MM.1S (cell line): Measurements from ENCODE around the gene HPF1.

Source experiments
- DNase-seq: peaks from one replicate; pipeline ENCODE4 v3.0.0-alpha.2; 2015
- H2AFZ ChIP-seq: fragments of 300-600 bp; sonication (generic); 2 replicates; pipeline ENCODE4 v1.6.0; 2016; ENCODE audit warnings: antibody characterized with exemption, low read length
- H3F3A ChIP-seq: fragments of 300-600 bp; sonication (generic); 2 replicates; pipeline ENCODE4 v1.6.1; 2016; ENCODE audit warnings: mild to moderate bottlenecking, antibody characterized with exemption, low read length, moderate library complexity, mixed read lengths; ENCODE audit not compliant: insufficient read depth
- H3K27ac ChIP-seq: fragments of 300-600 bp; sonication (generic); 2 replicates; pipeline ENCODE4 v1.5.1; 2016; ENCODE audit warnings: mild to moderate bottlenecking, low read length
- H3K27me3 ChIP-seq: fragments of 300-600 bp; sonication (generic); replicated peaks from 2 replicates; pipeline ENCODE4 v1.6.0; 2016; ENCODE audit warnings: low read length; ENCODE audit not compliant: insufficient read depth
- H3K36me3 ChIP-seq: fragments of 300-600 bp; sonication (generic); replicated peaks from 2 replicates; pipeline ENCODE4 v1.6.1; 2016; ENCODE audit warnings: mild to moderate bottlenecking, low read length, mixed read lengths; ENCODE audit not compliant: insufficient read depth
- H3K4me1 ChIP-seq: fragments of 300-600 bp; sonication (generic); 2 replicates; pipeline ENCODE4 v1.6.1; 2016; ENCODE audit warnings: low read length, mixed read lengths
- H3K4me2 ChIP-seq: fragments of 300-600 bp; sonication (generic); 2 replicates; pipeline ENCODE4 v1.6.0; 2016; ENCODE audit warnings: low read depth, low read length
- H3K4me3 ChIP-seq: fragments of 300-600 bp; sonication (generic); 2 replicates; pipeline ENCODE4 v1.5.1; 2016; ENCODE audit warnings: low read length, mixed read lengths
- H3K79me2 ChIP-seq: fragments of 300-600 bp; sonication (generic); 2 replicates; pipeline ENCODE4 v1.6.1; 2016; ENCODE audit warnings: mixed run types, low read length, mixed read lengths
- H3K9ac ChIP-seq: fragments of 300-600 bp; sonication (generic); 2 replicates; pipeline ENCODE4 v1.6.1; 2016; ENCODE audit warnings: low read length, mixed read lengths
- H3K9me2 ChIP-seq: fragments of 300-600 bp; sonication (generic); replicated peaks from 2 replicates; pipeline ENCODE4 v1.6.1; 2016; ENCODE audit warnings: mild to moderate bottlenecking, low read length, mixed read lengths; ENCODE audit not compliant: insufficient read depth
- H3K9me3 ChIP-seq: fragments of 300-600 bp; sonication (generic); replicated peaks from 2 replicates; pipeline ENCODE4 v1.6.1; 2016; ENCODE audit warnings: mild to moderate bottlenecking, low read length, mixed read lengths; ENCODE audit not compliant: insufficient read depth
- H4K20me1 ChIP-seq: fragments of 300-600 bp; sonication (generic); 2 replicates; pipeline ENCODE4 v1.6.1; 2016; ENCODE audit warnings: mild to moderate bottlenecking, low read length, moderate library complexity, mixed read lengths; ENCODE audit not compliant: insufficient read depth
- CTCF ChIP-seq: fragments of 300-600 bp; sonication (generic); IDR thresholded peaks from 2 replicates; pipeline ENCODE4 v1.5.1; 2016; ENCODE audit warnings: antibody characterized with exemption, low read length, mixed read lengths
- EZH2 ChIP-seq: fragments of 300-600 bp; sonication (generic); optimal IDR thresholded peaks from 2 replicates; pipeline ENCODE3; 2017; ENCODE audit warnings: low read depth, mild to moderate bottlenecking, antibody characterized with exemption, low read length, mixed read lengths
- EZH2phosphoT487 ChIP-seq: fragments of 300-600 bp; sonication (generic); IDR thresholded peaks from 2 replicates; pipeline ENCODE4 v1.6.1; 2018; ENCODE audit warnings: antibody characterized with exemption, low read length

The HPF1 gene

DNA sequence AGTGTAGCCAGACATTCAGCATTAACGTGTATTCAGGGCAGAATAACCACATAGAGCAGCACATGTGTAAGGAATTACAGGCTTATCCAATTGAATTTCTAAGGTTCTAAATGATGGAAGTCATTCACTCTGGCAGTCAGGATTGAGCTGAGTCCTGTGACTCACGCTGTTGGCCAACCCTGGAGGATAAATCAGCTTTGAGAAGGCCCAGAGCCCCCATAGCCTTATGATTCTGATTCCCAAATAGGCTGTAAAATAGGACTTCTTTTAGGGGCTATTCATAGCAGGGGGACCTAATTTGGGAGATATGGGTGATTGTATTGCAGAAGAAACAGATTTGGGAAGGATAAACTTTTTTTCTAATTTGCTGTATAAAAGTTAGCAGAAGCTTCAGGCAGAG, 8.1 kb upstream of the HPF1 start:
- H3K4me2 ChIP-seq, result no peak overlapping the region
- no peak overlapping the region for H2AFZ ChIP-seq
- no peaks in the 10 kb centered on the region for H3F3A ChIP-seq
- no peaks in the 10 kb centered on the region for H4K20me1 ChIP-seq
- no peaks in the 10 kb centered on the region for H3K79me2 ChIP-seq
- H3K4me1 ChIP-seq, result 0 out of 2 replicates have a peak, but pooled peaks cover 3% of the 10 kb centered on the region
- no peaks in the 10 kb centered on the region for H3K9me3 ChIP-seq
- TF ChIP-seq EZH2 (no peak), EZH2phosphoT487 (no peak), CTCF (no peak)
- no peaks in the 10 kb centered on the region for H3K27me3 ChIP-seq
- H3K4me3 ChIP-seq, result no peak overlapping the region
- H3K9ac ChIP-seq, result no peak overlapping the region
- no peak for DNase-seq
- H3K9me2 ChIP-seq, result no peaks in the 10 kb centered on the region
- H3K36me3 ChIP-seq, result no peaks in the 10 kb centered on the region
- no peak overlapping the region for H3K27ac ChIP-seq

- no peak overlapping the region for H2AFZ ChIP-seq
- H3K4me1 ChIP-seq, result 0 out of 2 replicates have a peak, but pooled peaks cover 4% of the 10 kb centered on the region
- H3K9ac ChIP-seq, result no peak overlapping the region
- no peaks in the 10 kb centered on the region for H3K36me3 ChIP-seq
- no peak overlapping the region for H3K4me3 ChIP-seq
- no peaks in the 10 kb centered on the region for H3K9me2 ChIP-seq
- no peaks in the 10 kb centered on the region for H3K27me3 ChIP-seq
- no peak overlapping the region for H3K27ac ChIP-seq
- H3F3A ChIP-seq, result 0 out of 2 replicates have a peak, but pooled peaks cover 7% of the 10 kb centered on the region
- no peaks in the 10 kb centered on the region for H3K9me3 ChIP-seq
- H3K4me2 ChIP-seq, result no peak overlapping the region
- DNase-seq, result no peak
- peaks cover 6% of the 10 kb centered on the region for H3K79me2 ChIP-seq
- no peaks in the 10 kb centered on the region for H4K20me1 ChIP-seq
- TF ChIP-seq CTCF (no peak), EZH2 (no peak)
Observed at GRCh38 chr4:169761846-169762245, 4.1 kb upstream of the HPF1 start.

DNA sequence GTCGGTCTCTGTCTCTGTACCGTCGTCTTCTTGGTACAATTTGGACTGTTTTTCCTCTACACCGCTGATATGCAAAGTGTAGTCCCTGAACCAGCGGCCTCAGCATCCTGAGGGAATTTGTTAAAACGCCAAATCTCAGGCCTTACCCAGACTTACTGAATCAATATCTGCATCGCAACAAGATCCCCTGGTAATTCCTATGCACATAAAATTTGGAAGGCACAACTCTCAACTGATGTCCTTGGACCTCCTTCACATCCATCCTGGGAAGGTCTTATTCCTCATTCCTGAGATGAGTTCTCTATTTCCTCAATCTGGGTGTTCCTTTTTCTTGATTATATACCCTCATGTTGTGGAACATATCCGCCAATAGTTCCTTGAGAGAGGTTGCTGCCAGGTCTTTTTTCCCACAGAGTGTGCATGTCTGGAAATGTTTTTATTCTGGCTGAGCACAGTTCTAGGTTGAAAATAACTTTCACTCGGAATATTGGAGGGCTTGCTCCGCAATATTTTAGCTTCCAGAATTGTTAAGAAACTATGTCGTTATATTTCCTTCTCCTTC, 738 bp upstream of the HPF1 start:
- Histone ChIP-seq H3K9me3 (no peaks in the 10 kb centered on the region), H3F3A (0 out of 2 replicates have a peak, but pooled peaks cover 7% of the 10 kb centered on the region), H3K4me2 (peak overlapping the region; percentile 80; the same call in 1 of the 2 replicates), H3K27me3 (no peaks in the 10 kb centered on the region), H2AFZ (peak overlapping the region; percentile 37), H3K36me3 (no peaks in the 10 kb centered on the region), H3K4me1 (0 out of 2 replicates have a peak, but pooled peaks cover 10% of the 10 kb centered on the region), H3K9ac (no peak overlapping the region), H3K4me3 (no peak overlapping the region; the same call in 1 of the 2 replicates), H3K79me2 (peaks cover 29% of the 10 kb centered on the region), H3K27ac (no peak overlapping the region), H4K20me1 (no peaks in the 10 kb centered on the region), H3K9me2 (no peaks in the 10 kb centered on the region)
- no peak for TF ChIP-seq EZH2phosphoT487
- no peak for TF ChIP-seq EZH2
- no peak for TF ChIP-seq CTCF
- no peak for DNase-seq
